PC-3 (cell line): ENCODE measurements around the gene CCNJL.

Experiments
- EZH2 ChIP-seq: fragments of 300-600 bp; sonication (generic); IDR thresholded peaks from one replicate; pipeline ENCODE4 v1.6.1; 2017; ENCODE audit warnings: antibody characterized with exemption, mild to moderate bottlenecking, low read length; ENCODE audit not compliant: unreplicated experiment
- EZH2phosphoT487 ChIP-seq: fragments of 300-600 bp; sonication (generic); IDR thresholded peaks from 2 replicates; pipeline ENCODE4 v1.6.1; 2018; ENCODE audit warnings: mild to moderate bottlenecking, antibody characterized with exemption, low read length, borderline replicate concordance
- TF ChIP-seq, protein P1 (sequence below): fragments of 300-600 bp; sonication (generic); conservative IDR thresholded peaks from 2 replicates; pipeline ENCODE4 v1.5.1; 2017; ENCODE audit warnings: antibody characterized with exemption, low read depth, mild to moderate bottlenecking, low read length

- TF ChIP-seq EZH2 (no peak), EZH2phosphoT487 (no peak)
- TF ChIP-seq, protein P1, sequence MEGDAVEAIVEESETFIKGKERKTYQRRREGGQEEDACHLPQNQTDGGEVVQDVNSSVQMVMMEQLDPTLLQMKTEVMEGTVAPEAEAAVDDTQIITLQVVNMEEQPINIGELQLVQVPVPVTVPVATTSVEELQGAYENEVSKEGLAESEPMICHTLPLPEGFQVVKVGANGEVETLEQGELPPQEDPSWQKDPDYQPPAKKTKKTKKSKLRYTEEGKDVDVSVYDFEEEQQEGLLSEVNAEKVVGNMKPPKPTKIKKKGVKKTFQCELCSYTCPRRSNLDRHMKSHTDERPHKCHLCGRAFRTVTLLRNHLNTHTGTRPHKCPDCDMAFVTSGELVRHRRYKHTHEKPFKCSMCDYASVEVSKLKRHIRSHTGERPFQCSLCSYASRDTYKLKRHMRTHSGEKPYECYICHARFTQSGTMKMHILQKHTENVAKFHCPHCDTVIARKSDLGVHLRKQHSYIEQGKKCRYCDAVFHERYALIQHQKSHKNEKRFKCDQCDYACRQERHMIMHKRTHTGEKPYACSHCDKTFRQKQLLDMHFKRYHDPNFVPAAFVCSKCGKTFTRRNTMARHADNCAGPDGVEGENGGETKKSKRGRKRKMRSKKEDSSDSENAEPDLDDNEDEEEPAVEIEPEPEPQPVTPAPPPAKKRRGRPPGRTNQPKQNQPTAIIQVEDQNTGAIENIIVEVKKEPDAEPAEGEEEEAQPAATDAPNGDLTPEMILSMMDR, result no peak
Measured at GRCh38 chr5:160341309-160341870, 29.0 kb upstream of the CCNJL start.
